GM12872 (cell line): ENCODE data around the gene KANSL1.
A peak's percentile ranks its signal among the peaks of the same experiment; 100 is the strongest.

Experiments
- CTCF ChIP-seq: IDR thresholded peaks from 3 replicates; pipeline ENCODE4 v1.5.1; 2011; ENCODE audit warnings: low read depth, mild to moderate bottlenecking, low read length, moderate library complexity; ENCODE audit not compliant: insufficient read depth

KANSL1 gene

GRCh38 chr17:46193151-46193625 is at the start of gene KANSL1:
Gene KANSL1, minus strand, starts transcription at chr17:46193429. Its CDS starts 21,286 bp downstream, at chr17:46172143.
- peak; percentile 72 for TF ChIP-seq CTCF

- no peak for TF ChIP-seq CTCF
Observed at GRCh38 chr17:46216682-46217081, 23.5 kb upstream of the KANSL1 start.

- peak; percentile 74 for TF ChIP-seq CTCF
Observed at GRCh38 chr17:46212634-46213435, 19.6 kb upstream of the KANSL1 start.

GRCh38 chr17:46208997-46209396 is 15.8 kb upstream of the KANSL1 start:
- no peak for TF ChIP-seq CTCF

GRCh38 chr17:46205975-46206374 is 12.7 kb upstream of the KANSL1 start:
- TF ChIP-seq CTCF: no peak

- TF ChIP-seq CTCF: no peak
Observed at GRCh38 chr17:46202424-46202823, 9.2 kb upstream of the KANSL1 start.

- TF ChIP-seq CTCF: no peak
Observed at GRCh38 chr17:46201491-46201890, 8.3 kb upstream of the KANSL1 start.
